ENCODE measurements around the gene ZFP30. TPM values are rescaled to one million over a fixed set of nuclear protein-coding genes. Genes with fewer than 3 reads are reported as not detected.

The ZFP30 gene
- polyA plus RNA-seq, 3 donors, result 22.6 to 28.0 (median 24.8) TPM

GRCh38 chr19:37583340-37583739 lies 71.9 kb downstream of the ZFP30 start:
- no peak for DNase-seq (ENCODE audit: extremely low read depth in 1 of 11, low read depth in 9 of 11, low spot score in 4 of 11)

DNA sequence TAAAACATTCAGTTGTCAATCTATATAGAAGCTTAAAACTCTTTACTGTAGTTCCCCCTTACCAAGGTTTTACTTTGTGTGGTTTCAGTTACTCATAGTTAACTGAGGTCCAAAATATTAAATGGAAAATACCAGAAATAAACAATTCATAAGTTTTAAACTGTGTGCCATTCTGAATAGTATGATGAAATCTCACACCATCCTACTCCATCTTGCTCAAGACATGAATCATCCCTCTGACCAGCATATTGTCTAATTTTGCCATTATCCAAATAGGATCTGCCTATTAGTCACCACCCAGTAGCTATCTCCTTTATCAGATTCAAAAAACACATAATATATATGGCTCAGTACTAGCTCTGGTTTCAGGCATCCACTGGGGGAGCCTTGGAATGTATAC lies 83.1 kb downstream of the ZFP30 start:
- DNase-seq (ENCODE audit: extremely low read depth in 1 of 11, low read depth in 9 of 11, low spot score in 4 of 11), result no peak

DNA sequence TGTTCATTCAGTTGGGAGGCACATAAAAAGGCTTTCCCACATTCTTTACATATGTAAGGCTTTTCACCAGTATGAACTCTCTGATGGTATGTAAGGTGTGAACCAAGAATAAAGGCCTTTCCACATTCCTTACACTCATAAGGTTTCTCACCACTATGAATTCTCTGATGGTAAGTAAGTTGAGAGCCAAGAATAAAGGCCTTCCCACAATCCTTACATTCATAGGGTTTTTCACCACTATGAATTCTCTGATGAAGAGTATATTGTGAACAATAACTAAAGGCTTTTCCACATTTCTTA lies 89.9 kb downstream of the ZFP30 start:
- DNase-seq (ENCODE audit: extremely low read depth in 1 of 11, low read depth in 9 of 11, low spot score in 4 of 11), result no peak

DNA sequence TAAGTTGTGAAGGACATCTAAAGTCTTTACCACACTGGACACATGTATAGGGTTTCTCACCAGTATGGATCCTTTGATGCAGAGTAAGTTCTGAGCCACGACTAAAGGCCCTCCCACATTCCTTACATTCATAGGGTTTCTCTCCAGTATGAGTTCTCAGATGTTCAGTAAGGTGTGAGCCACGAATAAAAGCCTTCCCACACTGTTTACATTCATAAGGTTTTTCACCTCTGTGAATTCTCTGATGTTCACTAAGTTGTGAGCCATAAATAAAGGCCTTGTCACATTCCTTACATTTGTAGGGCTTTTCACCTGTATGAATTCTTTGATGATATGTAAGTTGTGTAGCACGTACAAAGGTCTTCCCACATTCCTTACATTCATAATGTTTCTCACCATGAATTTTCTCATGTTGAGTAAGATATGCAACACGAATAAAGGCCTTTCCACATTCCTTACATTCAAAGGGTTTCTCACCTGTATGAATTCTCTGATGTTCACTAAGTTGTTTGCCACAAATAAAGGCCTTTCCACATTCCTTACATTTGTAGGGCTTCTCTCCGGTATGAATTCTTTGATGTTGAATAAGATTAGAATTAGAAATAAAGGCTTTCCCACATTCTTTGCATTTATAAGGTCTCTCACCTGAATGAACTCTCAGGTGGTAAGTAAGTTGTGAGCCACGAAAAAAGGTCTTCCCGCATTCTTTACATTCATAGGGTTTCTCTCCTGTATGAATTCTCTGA lies 90.5 kb downstream of the ZFP30 start:
- DNase-seq (ENCODE audit: extremely low read depth in 1 of 11, low read depth in 9 of 11, low spot score in 4 of 11), result no peak

Other genes starting within 250 kb of the ZFP30 start
- gene ZNF569, start 188.0 kb downstream of the ZFP30 start, polyA plus RNA-seq (ENCODE audit: insufficient read length in 3 of 3), result 10 to 100 TPM; 10.5 to 14.6 (median 10.6) TPM
- gene ZNF570, start 186.1 kb downstream of the ZFP30 start, polyA plus RNA-seq (ENCODE audit: insufficient read length in 3 of 3), result 10 to 100 TPM in 2 of 3 donors, 1 to 10 TPM in 1; 9.4 to 11.3 (median 10.5) TPM
- 10 to 100 TPM; 19.9 to 32.9 (median 24.7) TPM for gene ZNF793, start 148.5 kb downstream of the ZFP30 start, polyA plus RNA-seq (ENCODE audit: insufficient read length in 3 of 3)
- 10 to 100 TPM in 1 of 3 donors, 1 to 10 TPM in 2; 9.1 to 10.6 (median 9.8) TPM for gene ZNF571, start 60.7 kb downstream of the ZFP30 start, polyA plus RNA-seq (ENCODE audit: insufficient read length in 3 of 3)
- 1 to 10 TPM; 3.1 to 6.2 (median 5.1) TPM for gene ZNF540, start 60.6 kb downstream of the ZFP30 start, polyA plus RNA-seq (ENCODE audit: insufficient read length in 3 of 3)
- 10 to 100 TPM; 11.7 to 16.4 (median 12.5) TPM for gene ZNF607, start 64.3 kb upstream of the ZFP30 start, polyA plus RNA-seq (ENCODE audit: insufficient read length in 3 of 3)
- 10 to 100 TPM; 11.9 to 21.3 (median 13.9) TPM for gene ZNF573, start 124.1 kb upstream of the ZFP30 start, polyA plus RNA-seq (ENCODE audit: insufficient read length in 3 of 3)